DND-41 (cell line): Measurements from ENCODE around the gene SMC3.

Source experiments
- EZH2 ChIP-seq: IDR thresholded peaks from 3 replicates; pipeline ENCODE4 v1.6.1; 2012; ENCODE audit warnings: borderline replicate concordance, low read depth, mild to moderate bottlenecking, moderate library complexity, low read length, inconsistent platforms; ENCODE audit not compliant: severe bottlenecking
- TF ChIP-seq, protein P1 (sequence below): IDR thresholded peaks from 2 replicates; pipeline ENCODE4 v1.5.1; 2012; ENCODE audit warnings: borderline replicate concordance, low read length, moderate library complexity, mild to moderate bottlenecking; ENCODE audit not compliant: poor library complexity, severe bottlenecking; ENCODE audit errors: extremely low read depth

DNA sequence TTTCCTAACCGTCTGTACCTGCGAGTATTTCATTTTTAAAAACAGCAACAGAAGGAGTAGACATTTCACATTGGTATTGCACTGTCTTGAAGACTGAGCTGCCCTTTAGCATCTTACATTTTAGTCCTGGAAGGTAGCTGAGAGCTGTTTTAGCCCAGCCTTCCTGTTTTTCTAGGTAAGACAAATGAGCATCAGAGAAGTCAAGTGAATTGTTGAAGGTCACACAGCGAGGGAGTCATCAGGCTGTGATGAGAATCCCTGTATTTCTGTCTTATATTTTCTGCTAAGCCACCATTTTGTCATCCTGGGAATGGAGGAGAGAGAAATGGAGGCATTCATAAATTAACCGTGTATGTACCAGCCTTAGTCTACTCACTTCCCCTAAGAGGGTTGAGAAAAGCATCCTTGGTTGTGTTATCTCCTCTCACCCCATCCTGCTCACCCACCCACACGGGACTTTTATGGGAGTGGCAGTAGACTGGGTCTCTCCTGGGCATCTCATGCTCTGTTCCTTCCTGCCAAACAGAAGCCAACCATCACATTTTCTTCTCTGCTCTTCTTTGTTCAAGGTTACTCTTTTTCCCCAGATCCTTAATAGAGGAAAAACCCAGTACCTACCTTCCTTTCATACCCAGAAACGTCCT is 85.1 kb downstream of the SMC3 start:
- TF ChIP-seq, protein P1, sequence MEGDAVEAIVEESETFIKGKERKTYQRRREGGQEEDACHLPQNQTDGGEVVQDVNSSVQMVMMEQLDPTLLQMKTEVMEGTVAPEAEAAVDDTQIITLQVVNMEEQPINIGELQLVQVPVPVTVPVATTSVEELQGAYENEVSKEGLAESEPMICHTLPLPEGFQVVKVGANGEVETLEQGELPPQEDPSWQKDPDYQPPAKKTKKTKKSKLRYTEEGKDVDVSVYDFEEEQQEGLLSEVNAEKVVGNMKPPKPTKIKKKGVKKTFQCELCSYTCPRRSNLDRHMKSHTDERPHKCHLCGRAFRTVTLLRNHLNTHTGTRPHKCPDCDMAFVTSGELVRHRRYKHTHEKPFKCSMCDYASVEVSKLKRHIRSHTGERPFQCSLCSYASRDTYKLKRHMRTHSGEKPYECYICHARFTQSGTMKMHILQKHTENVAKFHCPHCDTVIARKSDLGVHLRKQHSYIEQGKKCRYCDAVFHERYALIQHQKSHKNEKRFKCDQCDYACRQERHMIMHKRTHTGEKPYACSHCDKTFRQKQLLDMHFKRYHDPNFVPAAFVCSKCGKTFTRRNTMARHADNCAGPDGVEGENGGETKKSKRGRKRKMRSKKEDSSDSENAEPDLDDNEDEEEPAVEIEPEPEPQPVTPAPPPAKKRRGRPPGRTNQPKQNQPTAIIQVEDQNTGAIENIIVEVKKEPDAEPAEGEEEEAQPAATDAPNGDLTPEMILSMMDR: no peak
- TF ChIP-seq EZH2: no peak
